ENCODE data around the gene FGB. TPM values are rescaled to one million over a fixed set of nuclear protein-coding genes. Genes with fewer than 3 reads are reported as not detected.

The FGB gene
- 15.4 to 24.5 TPM (median 19.2 TPM) in 5 replicates for total RNA-seq (2022; extraction: Qiagen RNA extraction)

DNA sequence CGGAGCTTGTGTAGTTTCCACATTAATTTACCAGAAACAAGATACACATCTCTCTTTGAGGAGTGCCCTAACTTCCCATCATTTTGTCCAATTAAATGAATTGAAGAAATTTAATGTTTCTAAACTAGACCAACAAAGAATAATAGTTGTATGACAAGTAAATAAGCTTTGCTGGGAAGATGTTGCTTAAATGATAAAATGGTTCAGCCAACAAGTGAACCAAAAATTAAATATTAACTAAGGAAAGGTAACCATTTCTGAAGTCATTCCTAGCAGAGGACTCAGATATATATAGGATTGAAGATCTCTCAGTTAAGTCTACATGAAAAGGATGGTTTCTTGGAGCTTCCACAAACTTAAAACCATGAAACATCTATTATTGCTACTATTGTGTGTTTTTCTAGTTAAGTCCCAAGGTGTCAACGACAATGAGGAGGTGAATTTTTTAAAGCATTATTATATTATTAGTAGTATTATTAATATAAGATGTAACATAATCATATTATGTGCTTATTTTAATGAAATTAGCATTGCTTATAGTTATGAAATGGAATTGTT, at the start of gene FGB:
FGB (plus strand) TSS at position 315 of the 558 bp plus-strand sequence; CDS start at position 323, 8 bp downstream.

GRCh38 chr4:154549894-154550790, 12.7 kb upstream of the FGB start, which contains the start of gene PLRG1:
TSS of gene PLRG1 (minus strand) at chr4:154550400. CDS start at chr4:154550308, 92 bp downstream.

GRCh38 chr4:154590329-154591006, 27.7 kb downstream of the FGB start, which contains the start of gene FGA:
TSS of gene FGA (minus strand) at chr4:154590742. CDS start at chr4:154590687, 55 bp downstream.

DNA sequence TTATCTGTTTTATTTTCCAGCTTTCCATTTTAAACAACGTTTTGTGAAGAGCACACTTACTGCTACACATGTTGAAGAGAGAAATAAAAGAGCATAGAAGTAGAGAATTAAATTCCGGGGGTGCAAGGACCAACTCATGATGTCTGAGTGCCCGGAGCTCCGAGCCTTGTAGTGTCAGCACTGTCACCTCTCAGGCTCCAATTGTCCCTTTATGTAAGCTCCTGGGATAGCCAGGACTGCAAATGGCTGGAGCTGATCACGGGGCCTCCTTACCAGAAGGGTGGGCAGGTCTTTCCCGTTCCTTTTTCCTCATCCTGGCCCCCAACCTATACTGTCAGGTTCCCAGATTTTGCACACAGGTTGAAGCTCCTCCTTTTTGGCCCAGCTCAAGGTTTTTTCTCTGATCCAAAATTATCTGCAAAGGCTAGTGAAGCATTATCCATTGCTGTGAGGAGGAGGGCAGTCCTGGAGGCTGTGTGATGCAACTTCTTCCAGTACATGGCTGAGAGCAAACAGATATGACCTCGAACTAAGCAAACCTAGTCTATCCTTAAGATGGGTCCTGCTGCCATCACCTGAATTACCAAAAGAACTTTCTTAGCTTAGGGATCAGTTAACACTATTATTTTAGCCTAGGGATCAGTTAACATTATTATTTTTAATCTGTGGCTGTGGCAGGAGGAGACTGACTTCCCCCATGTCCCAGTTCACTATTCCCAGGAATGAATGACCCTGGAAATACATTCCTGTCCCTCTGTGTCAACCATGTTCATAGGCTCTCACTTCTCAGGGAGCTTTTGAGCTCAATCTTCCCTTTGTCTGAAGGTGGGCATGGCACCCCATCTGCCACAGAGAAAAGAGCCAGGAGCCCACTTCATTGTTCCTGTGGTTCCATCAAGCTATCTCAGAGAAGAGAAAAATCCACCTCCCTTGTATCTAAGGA, 49.9 kb downstream of the FGB start, which contains the start of gene FGG:
FGG (minus strand) TSS at position 185 of the 943 bp plus-strand sequence; CDS start at position 138, 47 bp downstream.

Other genes starting within 250 kb of the FGB start
- gene DCHS2, start 71.2 kb upstream of the FGB start, total RNA-seq (2022; extraction: Qiagen RNA extraction), result 0.01 TPM in 1 of 5 replicates, not detected in the others
- gene PLRG1, start 12.6 kb upstream of the FGB start, total RNA-seq (2022; extraction: Qiagen RNA extraction), result 53.0 to 64.9 TPM (median 60.4 TPM) in 5 replicates
- gene FGA, start 27.7 kb downstream of the FGB start, total RNA-seq (2022; extraction: Qiagen RNA extraction), result 17.8 to 22.6 TPM (median 19.0 TPM) in 5 replicates
- gene FGG, start 49.6 kb downstream of the FGB start, total RNA-seq (2022; extraction: Qiagen RNA extraction), result 5.3 to 8.0 TPM (median 5.4 TPM) in 5 replicates
- 0.03 to 0.10 TPM (median 0.05 TPM) in 5 replicates for gene LRAT, start 181.0 kb downstream of the FGB start, total RNA-seq (2022; extraction: Qiagen RNA extraction)
- not detected in 5 replicates for gene RBM46, start 218.3 kb downstream of the FGB start, total RNA-seq (2022; extraction: Qiagen RNA extraction)

Measured in A549 treated with Hydrocortisone at 1 μM for 4 hours (cell line).